ENCODE data around the gene N4BP2.
"Not testable (repeated sequence)": the region's sequence is repeated elsewhere in the genome, so short reads cannot be mapped to it uniquely, and the experiment has no call there.

The N4BP2 gene

GRCh38 chr4:40087799-40088366 is 31.2 kb downstream of the N4BP2 start:
- DNase-seq = no peak

- not testable (repeated sequence) for DNase-seq
Measured at GRCh38 chr4:40093400-40093799, 36.8 kb downstream of the N4BP2 start.

GRCh38 chr4:40099010-40099409 is 42.4 kb downstream of the N4BP2 start:
- DNase-seq = no peak

- DNase-seq = not testable (repeated sequence)
Measured at GRCh38 chr4:40107150-40107549, 50.5 kb downstream of the N4BP2 start.

GRCh38 chr4:40112027-40112792 is 55.6 kb downstream of the N4BP2 start:
- no peak for DNase-seq

GRCh38 chr4:40114206-40114605 is 57.6 kb downstream of the N4BP2 start:
- DNase-seq = no peak

- no peak for DNase-seq
Measured at GRCh38 chr4:40118861-40119260, 62.2 kb downstream of the N4BP2 start.

- DNase-seq = no peak
Measured at GRCh38 chr4:40119344-40119743, 62.7 kb downstream of the N4BP2 start.

GRCh38 chr4:40121515-40121914 is 64.9 kb downstream of the N4BP2 start:
- DNase-seq = peak in 1 of 56 donors; percentile 3

GRCh38 chr4:40122941-40123340 is 66.3 kb downstream of the N4BP2 start:
- no peak for DNase-seq

GRCh38 chr4:40124690-40125089 is 68.0 kb downstream of the N4BP2 start:
- DNase-seq = no peak

- no peak for DNase-seq
Measured at GRCh38 chr4:40130401-40131036, 73.9 kb downstream of the N4BP2 start.

- no peak for DNase-seq
Measured at GRCh38 chr4:40132816-40133215, 76.2 kb downstream of the N4BP2 start.

- DNase-seq = no peak
Measured at GRCh38 chr4:40134206-40134917, 77.7 kb downstream of the N4BP2 start.

GRCh38 chr4:40136202-40136601 is 79.6 kb downstream of the N4BP2 start:
- DNase-seq = not testable (repeated sequence)

- no peak for DNase-seq
Measured at GRCh38 chr4:40140196-40140595, 83.5 kb downstream of the N4BP2 start.

GRCh38 chr4:40140597-40140996 is 83.9 kb downstream of the N4BP2 start:
- not testable (repeated sequence) for DNase-seq

GRCh38 chr4:40143926-40144508 is 87.4 kb downstream of the N4BP2 start:
- no peak for DNase-seq

- DNase-seq = no peak
Measured at GRCh38 chr4:40144716-40145115, 88.1 kb downstream of the N4BP2 start.

GRCh38 chr4:40147490-40147889 is 90.8 kb downstream of the N4BP2 start:
- DNase-seq = not testable (repeated sequence)

- peak in 16 of 56 donors; percentile 0 to 58 (median 4) for DNase-seq
Measured at GRCh38 chr4:40149960-40150385, 93.3 kb downstream of the N4BP2 start.

GRCh38 chr4:40150932-40151331 is 94.3 kb downstream of the N4BP2 start:
- DNase-seq = no peak
